Natural killer cell (primary cell): Measurements from ENCODE around the gene PTGR1. TPM values are rescaled to one million over a fixed set of nuclear protein-coding genes. Genes with fewer than 3 reads are reported as not detected.

Source experiments
- ATAC-seq, 3 donors: fragments of 150-1000 bp in 2 of 3; fragments of 200-7000 bp in 1 of 3; cut with Tn5 transposase; 1 replicate in 1 of 3; 2 replicates in 2 of 3; pipeline ENCODE4 v1.10.0; 2021; ENCODE audit warnings: mild to moderate bottlenecking in 2 of 3, moderate library complexity in 2 of 3
- DNase-seq, 2 donors: peaks; one replicate each; pipeline versions ENCODE4 v3.0.0 to v3.0.0-alpha.2; 2013 to 2021; ENCODE audit warnings: mixed read lengths in 1 of 2
- H3K27ac ChIP-seq: one replicate; pipeline ENCODE4 v1.5.1; 2013; ENCODE audit warnings: mild to moderate bottlenecking, low read length
- H3K27me3 ChIP-seq: one replicate; pipeline ENCODE4 v1.6.1; 2013; ENCODE audit warnings: low read length; ENCODE audit not compliant: control insufficient read depth, insufficient read depth
- H3K36me3 ChIP-seq: one replicate; pipeline ENCODE4 v1.6.1; 2013; ENCODE audit warnings: low read length; ENCODE audit not compliant: control insufficient read depth, insufficient read depth
- H3K4me1 ChIP-seq: one replicate; pipeline ENCODE4 v1.6.1; 2013; ENCODE audit warnings: low read length; ENCODE audit not compliant: control insufficient read depth, insufficient read depth
- H3K4me3 ChIP-seq: one replicate; pipeline ENCODE4 v1.5.1; 2013; ENCODE audit warnings: low read length
- H3K9me3 ChIP-seq: one replicate; pipeline ENCODE4 v1.6.1; 2013; ENCODE audit warnings: low read length; ENCODE audit not compliant: control insufficient read depth, insufficient read depth
- H3K27ac Mint-ChIP-seq, 2 donors: one replicate each; pipeline ENCODE4 v1.8.0; 2022; ENCODE audit warnings: mild to moderate bottlenecking in 2 of 2, mixed read lengths in 2 of 2, moderate library complexity in 1 of 2
- H3K27me3 Mint-ChIP-seq, 2 donors: one replicate each; pipeline ENCODE4 v1.8.0; 2022; ENCODE audit warnings: low read depth in 2 of 2, mixed read lengths in 2 of 2
- H3K36me3 Mint-ChIP-seq: one replicate; pipeline ENCODE4 v1.8.0; 2022; ENCODE audit warnings: mixed read lengths
- H3K4me1 Mint-ChIP-seq, 2 donors: one replicate each; pipeline ENCODE4 v1.8.0; 2022; ENCODE audit warnings: mixed read lengths in 2 of 2
- H3K4me3 Mint-ChIP-seq: one replicate; pipeline ENCODE4 v1.8.0; 2022; ENCODE audit warnings: mild to moderate bottlenecking, moderate library complexity, mixed read lengths
- H3K9me3 Mint-ChIP-seq, 2 donors: one replicate each; pipeline ENCODE4 v1.8.0; 2022; ENCODE audit warnings: mixed read lengths in 2 of 2
- WGBS: methylation state at CpG from one replicate; pipeline ENCODE4 v1.1.7; 2013; ENCODE audit warnings: missing lambda C conversion rate; ENCODE audit not compliant: insufficient coverage; 5-methylcytosine and 5-hydroxymethylcytosine counted together
- intact Hi-C: fragments of 100-400 bp; cut with micrococcal nuclease; formaldehyde crosslinking; loops from one replicate; pipeline ENCODE4 v1.14.2; 2022
- total RNA-seq, 4 donors: library from RNA; stranded (reverse); fragments of 120-200 nt in 1 of 4; gene quantifications; one replicate each; pipeline versions ENCODE4 v1.2.3 to v1.2.4, GENCODE V29; 2013 to 2022
- TF ChIP-seq, protein P1 (sequence below): fragments of 200-600 bp; IDR thresholded peaks from one replicate; pipeline ENCODE4 v1.8.0; 2022; ENCODE audit warnings: antibody characterized with exemption

The PTGR1 gene
- total RNA-seq, 3 donors from 2014 or later (not counting 1 experiment from before 2014, with no cell fraction given) = not detected

DNA sequence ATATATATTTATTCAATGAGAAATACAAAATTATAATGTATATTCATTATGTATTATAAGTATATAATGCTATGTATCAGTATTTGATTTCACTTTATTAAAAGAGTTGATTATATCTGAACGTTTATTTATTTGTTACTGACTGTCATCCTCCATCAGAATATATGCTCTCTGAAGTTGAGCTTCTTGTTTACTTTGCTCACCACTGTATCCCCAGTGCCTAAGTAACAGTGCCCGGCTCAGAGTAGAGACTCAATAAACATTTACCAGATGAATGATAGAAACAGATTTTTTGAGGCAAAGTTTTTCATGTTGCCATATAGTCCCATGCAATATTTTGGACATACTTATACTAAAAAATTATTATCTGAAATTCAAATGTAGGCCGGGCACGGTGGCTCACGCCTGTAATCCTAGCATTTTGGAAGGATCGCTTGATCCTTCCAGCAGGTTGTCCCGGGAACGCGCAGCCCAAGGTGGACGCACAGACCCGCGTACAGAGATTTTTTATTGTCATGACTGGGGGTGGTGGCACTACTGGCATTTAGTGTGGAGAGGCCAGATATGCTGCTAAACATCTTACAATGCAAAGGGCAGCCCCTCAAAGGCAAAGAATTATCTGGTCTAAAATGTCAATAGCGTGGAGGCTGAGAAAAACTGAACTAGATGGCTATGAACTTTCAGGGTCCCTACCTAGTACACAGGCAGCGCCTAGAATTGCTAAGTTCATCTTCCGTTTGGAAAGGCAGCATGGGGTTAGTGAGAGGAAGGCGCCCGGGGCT, 30.9 kb upstream of the PTGR1 start:
- Mint-ChIP-seq H3K36me3 (no peaks in the 10 kb centered on the region), H3K27ac (peak overlapping the region; percentile 89 to 93), H3K4me3 (peak overlapping the region; percentile 91), H3K4me1 (peaks cover 36 to 38% of the 10 kb centered on the region in 2 donors), H3K9me3 (no peaks in the 10 kb centered on the region), H3K27me3 (no peaks in the 10 kb centered on the region)
- 10% methylated on average over 15 of the region's 17 CpGs for WGBS
- H3K27ac ChIP-seq = peak overlapping the region; percentile 38
- no peaks in the 10 kb centered on the region for H3K27me3 ChIP-seq
- H3K4me3 ChIP-seq = peak overlapping the region; percentile 56
- H3K36me3 ChIP-seq = no peaks in the 10 kb centered on the region
- no peaks in the 10 kb centered on the region for H3K9me3 ChIP-seq
- ATAC-seq = peak; percentile 22 to 28 (median 24)
- intact Hi-C loops = loop anchor here (2.0 to 5.0 kb wide), 2 partner anchors 146 to 1087 kb away; partner anchors contain the start of genes ECPAS and INIP
- TF ChIP-seq, protein P1, sequence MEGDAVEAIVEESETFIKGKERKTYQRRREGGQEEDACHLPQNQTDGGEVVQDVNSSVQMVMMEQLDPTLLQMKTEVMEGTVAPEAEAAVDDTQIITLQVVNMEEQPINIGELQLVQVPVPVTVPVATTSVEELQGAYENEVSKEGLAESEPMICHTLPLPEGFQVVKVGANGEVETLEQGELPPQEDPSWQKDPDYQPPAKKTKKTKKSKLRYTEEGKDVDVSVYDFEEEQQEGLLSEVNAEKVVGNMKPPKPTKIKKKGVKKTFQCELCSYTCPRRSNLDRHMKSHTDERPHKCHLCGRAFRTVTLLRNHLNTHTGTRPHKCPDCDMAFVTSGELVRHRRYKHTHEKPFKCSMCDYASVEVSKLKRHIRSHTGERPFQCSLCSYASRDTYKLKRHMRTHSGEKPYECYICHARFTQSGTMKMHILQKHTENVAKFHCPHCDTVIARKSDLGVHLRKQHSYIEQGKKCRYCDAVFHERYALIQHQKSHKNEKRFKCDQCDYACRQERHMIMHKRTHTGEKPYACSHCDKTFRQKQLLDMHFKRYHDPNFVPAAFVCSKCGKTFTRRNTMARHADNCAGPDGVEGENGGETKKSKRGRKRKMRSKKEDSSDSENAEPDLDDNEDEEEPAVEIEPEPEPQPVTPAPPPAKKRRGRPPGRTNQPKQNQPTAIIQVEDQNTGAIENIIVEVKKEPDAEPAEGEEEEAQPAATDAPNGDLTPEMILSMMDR = no peak
- H3K4me1 ChIP-seq = peaks cover 14% of the 10 kb centered on the region
- no peak for DNase-seq

DNA sequence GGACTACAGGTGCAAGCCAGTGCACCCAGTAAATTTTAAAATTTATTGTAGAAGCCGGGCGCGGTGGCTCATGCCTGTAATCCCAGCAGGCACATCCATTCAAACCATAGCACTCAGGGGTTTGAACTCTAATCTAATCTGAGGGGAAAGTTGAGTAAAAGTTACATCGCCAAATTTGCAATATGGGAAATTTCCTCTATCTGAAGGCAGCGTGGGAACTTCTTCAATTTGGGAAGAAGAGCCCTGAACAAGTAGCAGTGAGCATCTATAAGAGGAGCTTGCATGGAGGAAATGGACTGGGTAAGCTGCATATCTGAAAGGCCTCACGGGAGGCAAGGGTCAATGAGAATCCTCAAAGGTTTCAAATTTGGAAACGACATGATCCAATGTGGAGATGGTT, 29.0 kb upstream of the PTGR1 start:
- no peak for DNase-seq
- peaks cover 14% of the 10 kb centered on the region for H3K4me1 ChIP-seq
- Mint-ChIP-seq H3K4me3 (no peak overlapping the region), H3K27me3 (peaks cover 0 to 4% of the 10 kb centered on the region in 2 donors), H3K9me3 (no peaks in the 10 kb centered on the region), H3K4me1 (peaks cover 21 to 28% of the 10 kb centered on the region in 2 donors), H3K27ac (no peak overlapping the region), H3K36me3 (no peaks in the 10 kb centered on the region)
- H3K27ac ChIP-seq = no peak overlapping the region
- TF ChIP-seq, protein P1 = no peak
- H3K4me3 ChIP-seq = no peak overlapping the region
- H3K9me3 ChIP-seq = no peaks in the 10 kb centered on the region
- no peaks in the 10 kb centered on the region for H3K36me3 ChIP-seq
- WGBS = 82% methylated on average over 7 of the region's 7 CpGs
- intact Hi-C loops = no loop called here
- ATAC-seq = no peak
- H3K27me3 ChIP-seq = no peaks in the 10 kb centered on the region

DNA sequence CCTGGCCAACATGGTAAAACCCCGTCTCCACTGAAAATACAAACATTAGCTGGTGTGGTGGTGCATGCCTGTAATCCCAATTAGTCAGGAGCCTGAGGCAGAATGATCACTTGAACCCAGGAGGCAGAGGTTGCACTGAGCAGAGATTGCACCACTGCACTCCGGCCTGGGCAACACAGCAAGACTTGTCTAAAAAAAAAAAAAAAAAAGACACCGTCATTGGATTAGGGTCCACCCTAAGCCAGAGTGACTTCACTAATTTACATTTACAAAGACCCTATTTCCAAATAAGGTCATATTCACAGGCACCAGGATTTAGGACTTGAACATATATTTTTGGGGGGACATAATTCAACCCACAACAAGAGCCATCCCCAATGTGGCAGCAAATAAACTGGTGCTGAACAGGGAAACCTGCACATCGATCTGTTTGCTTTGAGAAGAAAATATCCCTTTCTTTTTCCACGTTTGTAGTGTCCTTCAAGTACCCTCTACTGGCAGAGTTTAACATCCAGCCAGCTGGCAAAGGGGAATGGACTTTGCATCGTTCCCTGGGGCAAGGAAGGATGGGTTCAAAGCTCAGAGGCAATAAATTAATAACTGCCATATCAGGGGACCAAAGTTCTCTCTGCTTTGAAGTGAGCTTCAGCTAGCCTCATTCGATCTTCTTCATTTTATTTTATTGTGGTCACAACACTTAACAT, 28.0 kb upstream of the PTGR1 start:
- TF ChIP-seq, protein P1 = no peak
- ATAC-seq (no peak), DNase-seq (no peak)
- H3K27ac ChIP-seq = no peak overlapping the region
- H3K27ac Mint-ChIP-seq = no peak overlapping the region
- WGBS = 77% methylated on average over 6 of the region's 7 CpGs
- peaks cover 15 to 18% of the 10 kb centered on the region in 2 donors for H3K4me1 Mint-ChIP-seq
- no peaks in the 10 kb centered on the region for H3K27me3 ChIP-seq
- intact Hi-C loops = no loop called here
- H3K4me3 ChIP-seq = no peak overlapping the region
- no peaks in the 10 kb centered on the region for H3K36me3 Mint-ChIP-seq
- H3K36me3 ChIP-seq = no peaks in the 10 kb centered on the region
- peaks cover 14% of the 10 kb centered on the region for H3K4me1 ChIP-seq
- no peaks in the 10 kb centered on the region for H3K9me3 Mint-ChIP-seq
- H3K27me3 Mint-ChIP-seq = peaks cover 0 to 8% of the 10 kb centered on the region in 2 donors
- H3K9me3 ChIP-seq = no peaks in the 10 kb centered on the region
- no peak overlapping the region for H3K4me3 Mint-ChIP-seq
